Fibroblast of the aortic adventitia (primary cell): ENCODE data around the gene C8B. TPM values are rescaled to one million over a fixed set of nuclear protein-coding genes. Genes with fewer than 3 reads are reported as not detected.

Experiments
- DNase-seq: peaks from one replicate; pipeline ENCODE4 v3.0.0-alpha.2; 2010; ENCODE audit warnings: low read depth
- H3K4me3 ChIP-seq: 2 replicates; pipeline ENCODE4 v1.5.1; 2011; ENCODE audit warnings: low read depth, mild to moderate bottlenecking, control low read depth, low read length, moderate library complexity
- total RNA-seq: library from RNA; depleted of rRNA; stranded (reverse); fragments of >200 nt; gene quantifications from 2 replicates; pipeline ENCODE4 v1.2.3, GENCODE V29; 2012; ENCODE audit warnings: low replicate concordance
- TF ChIP-seq, protein P1 (sequence below): IDR thresholded peaks from 2 replicates; pipeline ENCODE4 v1.5.1; 2011; ENCODE audit warnings: mild to moderate bottlenecking, low read length, control low read depth, inconsistent platforms; ENCODE audit not compliant: insufficient read depth

The C8B gene
- total RNA-seq, 1 donor, result not detected

GRCh38 chr1:56920591-56921001 lies 45.2 kb downstream of the C8B start:
- DNase-seq, result peak; percentile 61
- H3K4me3 ChIP-seq, result no peak overlapping the region
- TF ChIP-seq, protein P1, sequence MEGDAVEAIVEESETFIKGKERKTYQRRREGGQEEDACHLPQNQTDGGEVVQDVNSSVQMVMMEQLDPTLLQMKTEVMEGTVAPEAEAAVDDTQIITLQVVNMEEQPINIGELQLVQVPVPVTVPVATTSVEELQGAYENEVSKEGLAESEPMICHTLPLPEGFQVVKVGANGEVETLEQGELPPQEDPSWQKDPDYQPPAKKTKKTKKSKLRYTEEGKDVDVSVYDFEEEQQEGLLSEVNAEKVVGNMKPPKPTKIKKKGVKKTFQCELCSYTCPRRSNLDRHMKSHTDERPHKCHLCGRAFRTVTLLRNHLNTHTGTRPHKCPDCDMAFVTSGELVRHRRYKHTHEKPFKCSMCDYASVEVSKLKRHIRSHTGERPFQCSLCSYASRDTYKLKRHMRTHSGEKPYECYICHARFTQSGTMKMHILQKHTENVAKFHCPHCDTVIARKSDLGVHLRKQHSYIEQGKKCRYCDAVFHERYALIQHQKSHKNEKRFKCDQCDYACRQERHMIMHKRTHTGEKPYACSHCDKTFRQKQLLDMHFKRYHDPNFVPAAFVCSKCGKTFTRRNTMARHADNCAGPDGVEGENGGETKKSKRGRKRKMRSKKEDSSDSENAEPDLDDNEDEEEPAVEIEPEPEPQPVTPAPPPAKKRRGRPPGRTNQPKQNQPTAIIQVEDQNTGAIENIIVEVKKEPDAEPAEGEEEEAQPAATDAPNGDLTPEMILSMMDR, result no peak

DNA sequence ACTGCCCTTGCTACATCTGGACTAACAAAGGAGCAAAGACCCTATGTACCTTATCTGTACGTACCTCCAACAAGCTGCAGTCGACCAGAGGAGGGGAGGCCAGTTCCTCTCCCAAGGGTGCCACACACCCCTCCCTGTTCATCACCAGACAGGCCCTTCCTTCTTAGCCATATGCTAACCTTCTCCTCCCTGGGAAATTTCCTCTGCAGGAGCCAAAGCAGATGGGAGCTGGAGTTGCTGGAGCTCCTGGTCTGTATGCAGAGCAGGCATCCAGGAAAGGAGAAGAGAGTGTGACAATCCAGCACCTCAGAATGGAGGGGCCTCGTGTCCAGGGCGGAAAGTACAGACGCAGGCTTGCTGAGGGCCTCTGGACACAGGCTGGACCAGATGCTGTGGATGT lies 48.5 kb downstream of the C8B start:
- TF ChIP-seq, protein P1, result no peak
- no peak overlapping the region for H3K4me3 ChIP-seq
- no peak for DNase-seq

- TF ChIP-seq, protein P1, result no peak
- H3K4me3 ChIP-seq, result no peak overlapping the region
- DNase-seq, result no peak
Observed at GRCh38 chr1:56916630-56917029, 49.2 kb downstream of the C8B start.

- TF ChIP-seq, protein P1, result no peak
- H3K4me3 ChIP-seq, result no peak overlapping the region
- no peak for DNase-seq
Observed at GRCh38 chr1:56915960-56916359, 49.9 kb downstream of the C8B start.

DNA sequence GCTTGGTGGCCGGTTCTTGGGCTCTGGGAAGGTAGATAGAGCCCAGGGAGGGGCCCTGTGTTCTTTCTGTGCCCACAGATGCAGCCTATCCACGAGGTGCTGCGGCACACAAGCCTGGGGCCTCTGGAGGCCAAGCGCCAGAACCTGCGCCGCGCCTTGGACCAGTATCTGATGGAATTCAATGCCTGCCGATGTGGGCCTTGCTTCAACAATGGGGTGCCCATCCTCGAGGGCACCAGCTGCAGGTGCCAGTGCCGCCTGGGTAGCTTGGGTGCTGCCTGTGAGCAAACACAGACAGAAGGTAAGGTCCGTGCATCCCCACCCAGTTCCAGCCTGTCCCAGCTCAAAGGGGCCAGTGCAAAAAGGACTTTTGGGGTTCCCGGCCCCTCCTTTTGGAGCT lies 53.5 kb downstream of the C8B start:
- TF ChIP-seq, protein P1, result no peak
- DNase-seq, result no peak
- no peak overlapping the region for H3K4me3 ChIP-seq

GRCh38 chr1:56911098-56911938 lies 54.5 kb downstream of the C8B start:
- no peak overlapping the region for H3K4me3 ChIP-seq
- DNase-seq, result peak; percentile 59
- TF ChIP-seq, protein P1, result no peak

- H3K4me3 ChIP-seq, result no peak overlapping the region
- DNase-seq, result no peak
- TF ChIP-seq, protein P1, result no peak
Observed at GRCh38 chr1:56910441-56910985, 55.3 kb downstream of the C8B start.
